Activated B cell treated with CpG ODN at 0.5 μM for 24 hours (primary cell): ENCODE results near the gene KIF5C. TPM values are rescaled to one million over a fixed set of nuclear protein-coding genes. Genes with fewer than 3 reads are reported as not detected.

ENCODE experiments used
- ATAC-seq: fragments of 200-7000 bp; cut with Tn5 transposase; one replicate; pipeline ENCODE4 v1.10.0; 2021; ENCODE audit warnings: low read depth, mild to moderate bottlenecking, moderate library complexity
- CTCF ChIA-PET: fragments of 350-600 bp; sonication (Branson Sonifier 250); formaldehyde crosslinking; loops from one replicate; lab custom pipeline; 2021; ENCODE audit warnings: antibody characterized with exemption; lab: Charles Lee
- POLR2A ChIA-PET: fragments of 350-600 bp; sonication (Branson Sonifier 250); formaldehyde crosslinking; loops from one replicate; lab custom pipeline; 2021; ENCODE audit warnings: antibody characterized with exemption; lab: Charles Lee
- DNase-seq: peaks from one replicate; pipeline ENCODE4 v3.0.0; 2022
- H3K27ac Mint-ChIP-seq: one replicate; pipeline ENCODE4 v1.8.0; 2020; ENCODE audit warnings: mixed read lengths
- H3K27me3 Mint-ChIP-seq: one replicate; pipeline ENCODE4 v1.8.0; 2021; ENCODE audit warnings: mixed read lengths
- H3K36me3 Mint-ChIP-seq: one replicate; pipeline ENCODE4 v1.8.0; 2021; ENCODE audit warnings: low read depth, mixed read lengths
- H3K4me1 Mint-ChIP-seq: one replicate; pipeline ENCODE4 v1.8.0; 2021; ENCODE audit warnings: mixed read lengths
- H3K4me3 Mint-ChIP-seq: one replicate; pipeline ENCODE4 v1.8.0; 2020; ENCODE audit warnings: mild to moderate bottlenecking, mixed read lengths
- H3K9me3 Mint-ChIP-seq: one replicate; pipeline ENCODE4 v1.8.0; 2020; ENCODE audit warnings: mixed read lengths
- CTCF ChIP-seq: fragments of 200-600 bp; IDR thresholded peaks from one replicate; pipeline ENCODE4 v1.8.0; 2022; ENCODE audit warnings: antibody characterized with exemption, mild to moderate bottlenecking
- intact Hi-C: fragments of 100-400 bp; cut with micrococcal nuclease; formaldehyde crosslinking; loops from one replicate; pipeline ENCODE4 v1.15.1; 2024
- total RNA-seq: library from RNA; stranded (reverse); gene quantifications from 2 replicates; pipeline ENCODE4 v1.2.3, GENCODE V29; 2022

KIF5C gene
- total RNA-seq, 1 donor from 2014 or later: 2.6 TPM

GRCh38 chr2:148987286-148987685, 112.3 kb downstream of the KIF5C start:
- intact Hi-C loops: no loop called here
- no peak overlapping the region for H3K27ac Mint-ChIP-seq
- POLR2A ChIA-PET: no interaction called here
- H3K9me3 Mint-ChIP-seq: no peaks in the 10 kb centered on the region
- DNase-seq: no peak
- CTCF ChIA-PET: no interaction called here
- H3K4me1 Mint-ChIP-seq: peaks cover 13% of the 10 kb centered on the region
- no peaks in the 10 kb centered on the region for H3K27me3 Mint-ChIP-seq
- no peak overlapping the region for H3K4me3 Mint-ChIP-seq
- no peak for TF ChIP-seq CTCF
- no peak for ATAC-seq
- H3K36me3 Mint-ChIP-seq: no peaks in the 10 kb centered on the region

GRCh38 chr2:148988337-148988736, 113.3 kb downstream of the KIF5C start:
- no peak overlapping the region for H3K4me3 Mint-ChIP-seq
- no peak overlapping the region for H3K27ac Mint-ChIP-seq
- H3K36me3 Mint-ChIP-seq: no peaks in the 10 kb centered on the region
- CTCF ChIA-PET: no interaction called here
- H3K27me3 Mint-ChIP-seq: no peaks in the 10 kb centered on the region
- POLR2A ChIA-PET: no interaction called here
- intact Hi-C loops: no loop called here
- no peaks in the 10 kb centered on the region for H3K9me3 Mint-ChIP-seq
- DNase-seq: no peak
- peaks cover 13% of the 10 kb centered on the region for H3K4me1 Mint-ChIP-seq
- TF ChIP-seq CTCF: no peak
- no peak for ATAC-seq

GRCh38 chr2:148989882-148990493, 115.0 kb downstream of the KIF5C start:
- H3K27me3 Mint-ChIP-seq: no peaks in the 10 kb centered on the region
- POLR2A ChIA-PET: no interaction called here
- no peaks in the 10 kb centered on the region for H3K36me3 Mint-ChIP-seq
- H3K4me1 Mint-ChIP-seq: peaks cover 13% of the 10 kb centered on the region
- no peak overlapping the region for H3K4me3 Mint-ChIP-seq
- peak; percentile 40 for ATAC-seq
- no peaks in the 10 kb centered on the region for H3K9me3 Mint-ChIP-seq
- intact Hi-C loops: loop anchor here (1.0 to 10.0 kb wide), 6 partner anchors 64 to 1053 kb away; no protein-coding TSS in a partner anchor
- DNase-seq: no peak
- CTCF ChIA-PET: interaction anchor here (0.7 to 2.2 kb wide), 7 partner anchors 27 to 1053 kb away, joined by 3 to 15 read pairs (median 4); no protein-coding TSS in a partner anchor
- TF ChIP-seq CTCF: no peak
- no peak overlapping the region for H3K27ac Mint-ChIP-seq

GRCh38 chr2:148990968-148991367, 115.9 kb downstream of the KIF5C start:
- no peaks in the 10 kb centered on the region for H3K27me3 Mint-ChIP-seq
- intact Hi-C loops: loop anchor here (1.0 to 10.0 kb wide), 6 partner anchors 65 to 1054 kb away; no protein-coding TSS in a partner anchor
- CTCF ChIA-PET: interaction anchor here (0.6 to 2.2 kb wide), 4 partner anchors 26 to 1054 kb away, joined by 3 to 15 read pairs (median 6); no protein-coding TSS in a partner anchor
- no peak for ATAC-seq
- POLR2A ChIA-PET: no interaction called here
- no peak for DNase-seq
- H3K4me3 Mint-ChIP-seq: no peak overlapping the region
- H3K9me3 Mint-ChIP-seq: no peaks in the 10 kb centered on the region
- peaks cover 13% of the 10 kb centered on the region for H3K4me1 Mint-ChIP-seq
- no peak for TF ChIP-seq CTCF
- H3K36me3 Mint-ChIP-seq: no peaks in the 10 kb centered on the region
- H3K27ac Mint-ChIP-seq: no peak overlapping the region

- no peak overlapping the region for H3K4me3 Mint-ChIP-seq
- intact Hi-C loops: loop anchor here (10.0 kb wide), 1 partner anchor 208 kb away; no protein-coding TSS in a partner anchor
- no peaks in the 10 kb centered on the region for H3K27me3 Mint-ChIP-seq
- H3K27ac Mint-ChIP-seq: no peak overlapping the region
- ATAC-seq: no peak
- no peak for TF ChIP-seq CTCF
- CTCF ChIA-PET: no interaction called here
- POLR2A ChIA-PET: no interaction called here
- H3K36me3 Mint-ChIP-seq: no peaks in the 10 kb centered on the region
- peaks cover 6% of the 10 kb centered on the region for H3K4me1 Mint-ChIP-seq
- H3K9me3 Mint-ChIP-seq: no peaks in the 10 kb centered on the region
- DNase-seq: no peak
Measured at GRCh38 chr2:148992448-148992847, 117.4 kb downstream of the KIF5C start.
